ENCODE data around the gene PLEKHJ1. TPM values are rescaled to one million over a fixed set of nuclear protein-coding genes. Genes with fewer than 3 reads are reported as not detected.
A peak's percentile ranks its signal among the peaks of the same experiment; 100 is the strongest.

The PLEKHJ1 gene
- total and polyA plus RNA-seq, 9 of the 15 experiments (the other 6 are each of a cell fraction or from before 2014, with no cell fraction given) = 1.5 to 188 (median 63.9) TPM

DNA sequence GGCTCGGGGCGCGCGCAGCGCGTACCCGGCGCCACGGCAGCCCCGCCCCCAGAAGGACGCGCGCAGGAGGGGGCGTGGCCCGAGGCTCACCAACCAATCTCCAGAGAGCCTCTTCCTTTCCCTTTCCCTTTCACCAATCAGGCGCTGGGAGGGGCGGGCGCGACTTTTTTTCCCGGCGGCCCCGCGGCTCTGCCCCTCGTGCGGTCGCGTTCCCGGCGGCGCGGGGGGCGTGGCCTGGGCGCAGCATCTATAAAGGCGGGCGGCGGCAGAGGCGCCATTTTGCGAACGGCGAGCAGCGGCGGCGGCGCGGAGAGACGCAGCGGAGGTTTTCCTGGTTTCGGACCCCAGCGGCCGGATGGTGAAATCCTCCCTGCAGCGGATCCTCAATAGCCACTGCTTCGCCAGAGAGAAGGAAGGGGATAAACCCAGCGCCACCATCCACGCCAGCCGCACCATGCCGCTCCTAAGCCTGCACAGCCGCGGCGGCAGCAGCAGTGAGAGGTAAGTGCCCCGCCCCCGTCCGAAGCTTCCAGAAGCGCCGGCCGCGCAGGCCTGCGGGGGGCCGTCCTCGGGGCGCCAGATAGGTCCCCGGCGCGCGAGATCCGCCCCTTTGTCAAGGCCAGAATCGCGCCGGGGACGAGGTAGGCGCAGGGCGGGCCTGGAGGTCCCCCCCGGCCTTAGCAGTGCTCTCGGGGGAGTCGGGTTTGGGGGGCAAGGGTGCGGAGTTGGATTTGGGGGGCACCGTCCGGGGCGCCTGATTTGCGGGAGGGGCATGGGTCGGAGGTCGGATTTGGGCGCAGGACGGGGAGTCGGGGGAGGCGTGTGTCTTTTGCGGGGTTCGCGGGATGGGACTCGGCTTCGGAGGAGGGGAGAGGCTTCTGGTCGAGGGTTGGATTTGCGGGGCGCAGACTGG lies 33.4 kb upstream of the PLEKHJ1 start (continued):
- TF ChIP-seq EZH2 (IDR thresholded peaks at IDR 0.05; ENCODE audit: borderline replicate concordance, low read depth, low read length) (no peak), NONO (IDR thresholded peaks at IDR 0.05; ENCODE audit: low read depth in 2 of 2, low read length in 1 of 2) (peak; percentile 66 to 94; a peak in 3 of 4 replicates), STAT5A (IDR thresholded peaks at IDR 0.05; ENCODE audit: borderline replicate concordance, low read length) (no peak), PHF20 (IDR thresholded peaks at IDR 0.05; ENCODE audit: partially characterized antibody) (no peak), ZNF354B (CRISPR knock-in tag; IDR thresholded peaks at IDR 0.05) (no peak), PHB (CRISPR knock-in tag; IDR thresholded peaks at IDR 0.05) (0 out of 2 replicates have a peak, but pooled peaks have one; percentile 56), ETS2 (tag; IDR thresholded peaks at IDR 0.05; ENCODE audit: borderline replicate concordance, poor library complexity, severe bottlenecking) (no peak), POLR2G (IDR thresholded peaks at IDR 0.05; ENCODE audit: low read depth, low read length) (peak; percentile 100), ZC3H4 (CRISPR knock-in tag; IDR thresholded peaks at IDR 0.05; ENCODE audit: borderline replicate concordance) (peak; percentile 75; the same call in 1 of the 2 replicates), ZNF444 (CRISPR knock-in tag; IDR thresholded peaks at IDR 0.05) (no peak), HDGF (IDR thresholded peaks at IDR 0.05) (0 out of 2 replicates have a peak, but pooled peaks have one; percentile 45), CBFA2T2 (conservative IDR thresholded peaks at IDR 0.05) (no peak), C11orf30 (IDR thresholded peaks at IDR 0.05; ENCODE audit: low read depth) (no peak), TCF7L2 (IDR thresholded peaks at IDR 0.05; ENCODE audit: low read depth, low read length) (no peak)

All from K562 (cell line).